Raji (cell line): ENCODE measurements around the gene ASF1B.

Experiments used
- POLR2A ChIP-seq: IDR thresholded peaks from 2 replicates; pipeline ENCODE4 v1.6.1; 2011; ENCODE audit warnings: low read depth, low read length, control low read depth; ENCODE audit not compliant: insufficient read depth

Gene ASF1B

DNA sequence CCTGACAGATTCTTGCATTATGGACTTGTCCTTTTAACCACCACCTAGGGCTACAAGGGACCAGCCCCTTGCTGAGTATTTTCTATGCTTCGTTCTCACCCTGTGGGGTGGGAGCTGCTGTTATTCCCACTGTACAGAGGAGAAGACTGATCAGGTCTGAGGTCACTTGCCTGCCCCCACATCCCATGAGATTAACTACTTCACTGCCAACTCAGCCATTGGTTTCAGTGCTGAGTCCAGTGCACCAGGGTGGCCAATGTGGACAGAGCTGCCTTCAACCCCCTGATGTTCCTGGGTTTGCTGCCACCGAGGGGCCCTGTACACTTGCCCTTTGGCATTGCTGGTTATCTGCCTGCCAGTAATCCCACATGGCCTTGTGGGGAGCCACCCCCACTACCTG is 25.7 kb downstream of the ASF1B start:
- TF ChIP-seq POLR2A = no peak

DNA sequence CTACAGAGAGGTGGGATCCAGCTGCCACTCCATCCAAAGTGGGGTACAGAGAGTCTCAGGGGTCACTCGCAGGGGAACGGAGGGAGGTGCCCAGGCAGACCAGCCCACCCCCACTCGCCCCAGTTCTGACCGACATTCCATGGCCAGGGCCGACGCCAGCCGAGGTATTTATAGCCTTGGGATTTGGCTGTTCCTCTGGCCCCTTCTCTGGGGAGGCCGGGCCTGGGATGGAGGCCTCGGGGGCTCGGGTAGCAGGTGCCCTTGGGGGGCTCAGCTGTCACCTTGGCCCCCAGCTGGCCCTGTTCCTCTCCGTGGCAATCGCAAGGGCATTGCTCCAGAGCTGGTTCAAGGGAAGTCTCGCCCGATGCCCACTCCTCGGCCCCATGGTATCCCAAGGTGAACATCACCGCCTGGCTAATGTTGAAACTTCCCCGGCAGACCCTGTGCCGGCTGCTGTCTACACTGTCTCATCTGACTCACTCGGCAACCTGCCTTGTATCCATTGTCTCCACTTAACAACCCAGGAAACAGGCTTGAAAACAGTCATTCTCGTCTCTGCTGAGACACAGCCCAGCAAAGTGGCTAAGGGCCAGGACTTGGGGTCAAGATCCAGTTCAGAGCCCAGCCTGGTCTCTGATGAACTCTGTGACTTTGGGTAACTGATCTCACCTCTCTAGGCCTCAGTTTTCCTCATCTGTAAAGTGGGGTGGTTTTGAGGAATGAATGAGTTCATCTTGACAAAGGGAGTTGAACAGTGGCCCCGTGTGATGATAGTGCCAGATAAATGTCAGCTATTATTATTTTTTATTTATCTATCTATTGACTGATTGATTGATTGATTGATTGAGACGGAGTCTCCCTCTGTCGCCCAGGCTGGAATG is 28.6 kb downstream of the ASF1B start:
- no peak for TF ChIP-seq POLR2A

DNA sequence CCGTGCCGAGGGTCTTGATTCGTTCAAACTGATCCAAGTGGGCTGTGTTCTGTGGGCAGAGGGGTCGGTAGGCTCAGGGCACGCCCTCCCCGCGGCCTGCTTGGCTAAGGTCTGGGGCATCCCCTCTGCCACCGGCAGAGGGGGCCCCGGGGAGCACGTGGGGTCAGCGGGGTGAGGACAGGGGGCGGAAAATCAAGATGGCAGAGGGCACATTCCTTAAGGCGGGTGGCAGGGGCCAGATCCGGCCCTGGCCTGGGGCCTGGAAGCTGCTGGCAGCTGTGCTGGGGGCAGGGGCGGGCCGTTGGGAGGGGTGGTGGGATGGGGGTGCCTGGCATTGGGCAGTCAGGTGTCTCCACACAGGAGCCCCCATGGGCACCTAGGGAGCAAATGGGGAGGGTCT is 29.5 kb downstream of the ASF1B start:
- no peak for TF ChIP-seq POLR2A

DNA sequence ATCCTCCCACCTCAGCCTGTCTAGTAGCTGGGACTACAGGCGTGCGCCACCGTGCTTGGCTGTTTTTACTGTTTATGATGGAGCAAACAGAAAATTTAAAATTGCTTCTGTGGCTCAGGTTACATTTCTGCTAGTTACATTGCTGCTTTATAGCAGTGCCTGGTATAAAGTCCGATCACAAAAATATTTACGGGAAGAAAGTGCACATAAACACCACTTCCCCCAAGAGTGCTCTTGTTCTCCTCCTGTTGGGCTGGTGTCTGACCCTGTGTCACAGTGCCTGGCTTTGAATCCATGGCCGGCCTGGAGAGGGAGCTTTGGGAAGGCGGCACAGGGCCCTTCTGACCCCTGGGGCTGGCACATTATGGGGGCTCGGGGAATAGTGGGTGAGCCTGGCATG is 30.7 kb downstream of the ASF1B start:
- TF ChIP-seq POLR2A = no peak

DNA sequence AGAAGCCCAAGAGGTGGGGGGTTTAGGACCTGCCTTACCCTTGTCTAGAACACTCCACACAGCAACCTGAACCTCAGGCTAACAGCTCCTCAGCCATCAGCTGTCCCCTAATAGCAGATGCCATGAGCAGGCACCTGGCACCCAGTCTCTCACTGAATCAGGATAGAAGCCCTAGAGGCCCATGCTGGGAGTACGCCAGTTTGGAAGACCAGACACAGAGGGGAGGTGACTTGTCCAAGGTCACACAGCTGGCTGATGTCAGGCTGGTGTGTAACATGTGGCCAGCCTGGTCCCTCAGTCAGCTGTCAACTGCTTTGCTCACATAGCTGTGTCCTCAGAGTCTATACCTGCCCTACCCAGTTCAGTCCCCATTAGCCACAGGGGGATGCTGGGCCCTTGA is 33.1 kb downstream of the ASF1B start:
- TF ChIP-seq POLR2A = no peak

DNA sequence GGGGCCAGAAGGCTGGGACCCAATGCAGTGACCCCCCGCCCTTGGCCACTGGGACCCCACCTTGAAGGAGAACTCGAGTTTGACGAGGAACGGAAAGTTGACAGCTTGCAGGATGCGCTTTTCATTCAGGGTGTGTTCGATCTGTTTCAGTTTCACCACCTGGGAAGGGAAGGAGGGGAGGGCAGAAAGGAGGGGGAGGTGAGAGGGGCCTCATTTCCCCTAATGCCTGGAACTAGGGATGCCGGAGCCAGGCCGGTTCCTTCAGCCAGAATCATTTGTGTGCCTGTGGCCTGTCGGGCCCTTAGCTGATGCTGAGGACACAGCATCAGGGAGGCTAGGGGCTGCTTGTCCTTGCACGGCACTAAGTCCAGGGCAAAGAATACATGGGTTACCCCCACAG is 33.6 kb downstream of the ASF1B start:
- TF ChIP-seq POLR2A = no peak

DNA sequence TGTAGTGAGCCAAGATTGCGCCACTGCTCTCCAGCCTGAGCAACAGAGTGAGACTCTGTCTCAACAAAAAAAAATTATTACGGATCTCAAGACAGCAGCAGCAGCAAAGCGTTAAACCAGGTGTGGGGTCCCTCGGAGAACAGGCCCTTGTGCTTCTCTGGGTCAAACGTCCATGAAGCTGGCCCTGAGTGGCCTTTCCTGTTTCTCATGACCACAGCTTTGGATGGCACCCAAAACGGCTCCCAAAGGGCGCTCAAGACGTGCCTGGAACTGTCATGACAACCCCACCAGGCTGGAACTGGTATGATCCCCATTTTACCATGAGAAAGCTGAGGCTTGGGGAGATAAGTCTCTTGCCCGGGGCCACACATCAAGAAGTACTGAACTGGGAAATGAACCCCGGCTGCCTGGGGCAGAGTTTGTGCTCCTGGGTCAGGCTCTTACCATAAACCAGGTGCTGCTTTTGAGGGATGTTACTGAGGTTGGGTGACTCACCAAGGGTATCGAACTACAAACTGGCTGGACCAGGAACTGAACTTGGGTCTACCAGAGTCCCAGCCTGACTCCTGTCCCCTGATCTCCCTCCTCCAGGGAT is 34.2 kb downstream of the ASF1B start:
- TF ChIP-seq POLR2A = no peak

DNA sequence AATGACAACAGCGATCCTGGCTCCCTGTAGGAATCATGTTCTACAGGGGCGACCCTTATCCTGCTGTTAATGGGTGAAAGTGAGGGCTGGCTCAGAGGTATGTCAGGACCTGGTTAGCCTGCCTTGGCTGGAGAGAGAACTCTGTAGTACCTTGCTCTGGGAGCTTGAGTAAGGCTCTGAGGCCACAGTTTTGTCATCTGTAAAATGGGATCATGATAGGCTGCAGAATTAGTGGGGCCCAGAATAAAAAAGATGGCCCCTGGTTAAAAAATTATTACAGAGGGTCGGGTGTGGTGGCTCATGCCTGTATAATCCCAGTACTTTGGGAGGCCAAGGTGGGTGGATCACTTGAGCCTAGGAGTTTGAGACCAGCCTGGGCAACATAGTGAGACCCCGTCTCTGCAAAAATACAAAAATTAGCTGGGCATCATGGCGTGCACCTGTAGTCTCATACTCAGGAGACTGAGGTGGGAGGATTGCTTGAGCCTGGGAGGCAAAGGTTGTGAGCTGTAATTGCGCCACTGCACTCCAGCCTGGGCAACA is 35.3 kb downstream of the ASF1B start:
- no peak for TF ChIP-seq POLR2A

DNA sequence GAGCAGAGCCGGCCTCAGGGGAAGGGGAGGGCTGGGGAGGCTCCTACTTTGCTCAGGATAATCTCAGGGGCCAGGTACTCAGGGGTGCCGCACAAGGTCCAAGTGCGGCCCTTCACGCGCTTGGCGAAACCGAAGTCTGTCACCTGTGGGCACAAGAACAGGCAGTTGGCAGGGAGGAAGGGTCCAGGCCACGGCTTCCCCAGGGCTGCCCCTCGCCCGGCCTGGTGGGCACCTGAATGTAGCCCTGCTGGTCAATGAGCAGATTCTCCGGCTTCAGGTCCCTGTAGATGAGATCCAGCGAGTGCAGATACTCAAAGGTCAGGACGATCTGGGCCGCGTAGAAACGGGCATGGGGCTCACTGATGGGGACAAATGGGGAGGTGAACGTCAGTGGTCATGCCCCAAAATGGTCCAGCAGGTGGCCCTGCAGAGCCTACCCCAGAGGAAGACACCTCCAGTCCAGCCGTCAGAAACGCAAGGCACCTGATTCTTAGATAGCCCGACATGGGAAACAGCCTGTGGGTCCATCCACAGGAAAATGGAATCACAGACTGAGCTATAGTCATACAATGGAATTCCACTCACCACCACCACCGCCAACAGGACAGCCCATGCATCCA is 38.7 kb downstream of the ASF1B start:
- TF ChIP-seq POLR2A = no peak

DNA sequence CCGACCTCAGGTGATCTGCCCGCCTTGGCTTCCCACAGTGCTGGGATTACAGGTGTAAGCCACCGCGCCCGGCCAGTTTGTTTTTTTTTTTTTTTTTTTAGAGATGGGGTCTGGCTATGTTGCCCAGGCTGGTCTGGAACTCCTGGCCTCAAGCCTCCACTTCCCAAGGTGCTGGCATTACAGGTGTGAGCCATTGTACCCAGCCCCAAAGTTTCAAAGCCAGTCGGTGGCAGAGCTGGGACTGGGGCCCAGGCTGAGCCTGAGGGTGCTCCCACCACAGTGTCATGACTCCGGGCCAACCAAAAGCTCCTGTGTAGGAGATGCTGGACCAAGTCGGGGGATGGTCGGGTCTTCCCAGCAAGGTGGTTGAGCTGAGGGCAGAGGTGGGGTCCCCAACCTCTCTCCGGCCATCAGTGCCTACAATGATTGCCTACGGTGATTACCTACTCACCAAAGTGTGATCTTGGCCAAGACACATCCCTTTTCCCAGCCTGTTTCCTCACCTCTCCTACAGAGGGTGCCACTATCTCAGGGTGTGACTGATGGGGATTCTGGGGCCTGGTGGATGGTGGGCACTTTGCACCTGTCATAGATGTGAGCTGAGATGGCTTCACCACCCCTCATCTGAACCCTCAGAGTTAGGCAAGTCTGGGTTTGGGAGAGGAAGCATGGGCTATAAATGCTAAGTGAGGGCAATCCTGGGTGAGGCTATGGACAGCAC is 40.0 kb downstream of the ASF1B start:
- TF ChIP-seq POLR2A = no peak

DNA sequence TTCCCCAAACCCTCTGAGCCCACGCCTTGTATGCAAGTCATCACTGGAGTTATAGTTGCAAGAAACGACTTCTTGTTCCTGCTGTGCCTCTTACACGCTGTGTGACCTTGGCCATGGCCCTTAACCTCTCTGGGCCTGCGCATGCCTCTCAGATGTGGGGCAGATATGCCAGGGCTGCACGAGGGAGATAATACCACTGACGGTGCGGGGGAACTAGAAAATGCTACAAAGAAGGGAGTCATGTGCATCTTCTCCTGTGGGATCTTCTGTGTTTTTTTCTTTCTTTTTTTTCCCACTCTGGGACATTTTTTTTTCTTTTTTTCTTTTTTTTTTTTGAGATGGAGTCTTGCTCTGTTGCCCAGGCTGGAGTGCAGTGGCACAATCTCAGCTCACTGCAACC is 41.5 kb downstream of the ASF1B start:
- TF ChIP-seq POLR2A = no peak

DNA sequence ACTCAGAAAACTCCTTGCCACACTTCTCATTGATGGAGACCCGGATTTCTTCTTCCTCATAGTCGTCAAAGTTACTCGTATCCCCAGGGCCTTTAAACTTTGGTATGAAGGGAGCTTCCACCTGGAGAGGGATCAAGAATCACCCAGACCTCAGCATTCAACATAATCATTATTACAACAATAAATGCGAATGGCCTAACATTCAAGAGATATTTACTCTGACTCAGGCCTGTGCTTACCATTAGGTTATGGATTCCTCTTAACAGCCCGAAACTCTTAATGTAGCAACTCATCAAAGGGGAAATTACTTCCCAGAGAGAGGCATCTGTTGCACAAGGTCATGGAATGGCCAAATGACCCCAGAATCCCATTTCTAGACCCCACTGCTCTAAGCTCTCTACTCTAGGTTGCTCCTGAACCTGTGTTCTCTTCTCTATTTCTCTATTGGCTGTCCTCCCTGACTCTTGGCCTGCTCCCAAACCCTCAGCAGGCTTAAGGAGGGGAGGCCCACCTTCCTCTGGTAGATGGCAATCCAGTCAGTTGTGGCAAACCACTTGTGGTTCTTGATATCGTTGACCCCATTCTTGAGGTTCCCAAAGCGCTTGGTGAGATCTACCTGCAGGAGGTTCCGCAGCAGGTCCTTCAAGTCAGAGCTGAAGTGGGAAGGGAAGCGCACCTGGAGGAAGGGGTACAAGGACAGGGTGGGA is 43.1 kb downstream of the ASF1B start:
- TF ChIP-seq POLR2A = no peak

DNA sequence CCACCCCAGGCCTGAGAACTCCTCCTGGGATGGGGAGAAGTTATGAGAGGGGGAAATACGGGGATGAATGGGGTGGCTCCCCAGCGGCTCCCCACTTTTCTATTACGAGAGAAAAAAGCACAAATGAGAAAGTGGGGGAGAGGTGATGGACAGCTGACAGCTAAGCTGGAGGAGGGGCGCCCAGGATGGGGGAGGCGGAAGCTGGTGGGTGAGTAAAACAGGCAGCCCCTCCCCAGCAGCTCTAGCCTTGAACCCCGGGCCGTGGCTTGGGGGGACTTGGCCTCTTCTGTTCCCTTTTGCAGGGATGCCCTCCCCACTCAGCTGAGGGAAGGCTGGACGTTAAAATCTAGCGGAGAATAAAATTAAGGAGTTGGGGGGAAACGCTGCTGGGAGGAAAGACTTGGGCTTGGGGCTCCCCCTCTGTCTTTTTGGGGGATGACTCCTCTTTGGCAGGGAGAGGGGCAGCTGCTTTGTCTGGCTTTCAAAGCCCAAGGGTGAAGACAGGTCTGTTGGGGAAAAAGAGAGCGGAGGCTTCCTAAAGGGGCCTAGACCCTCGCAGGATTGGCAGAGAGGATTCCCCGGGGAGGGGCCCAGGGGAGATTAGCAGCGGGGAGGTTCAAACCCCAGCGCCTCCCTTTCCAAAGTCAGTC is 44.5 kb downstream of the ASF1B start:
- TF ChIP-seq POLR2A = peak; percentile 8; the same call in 1 of the 2 replicates

DNA sequence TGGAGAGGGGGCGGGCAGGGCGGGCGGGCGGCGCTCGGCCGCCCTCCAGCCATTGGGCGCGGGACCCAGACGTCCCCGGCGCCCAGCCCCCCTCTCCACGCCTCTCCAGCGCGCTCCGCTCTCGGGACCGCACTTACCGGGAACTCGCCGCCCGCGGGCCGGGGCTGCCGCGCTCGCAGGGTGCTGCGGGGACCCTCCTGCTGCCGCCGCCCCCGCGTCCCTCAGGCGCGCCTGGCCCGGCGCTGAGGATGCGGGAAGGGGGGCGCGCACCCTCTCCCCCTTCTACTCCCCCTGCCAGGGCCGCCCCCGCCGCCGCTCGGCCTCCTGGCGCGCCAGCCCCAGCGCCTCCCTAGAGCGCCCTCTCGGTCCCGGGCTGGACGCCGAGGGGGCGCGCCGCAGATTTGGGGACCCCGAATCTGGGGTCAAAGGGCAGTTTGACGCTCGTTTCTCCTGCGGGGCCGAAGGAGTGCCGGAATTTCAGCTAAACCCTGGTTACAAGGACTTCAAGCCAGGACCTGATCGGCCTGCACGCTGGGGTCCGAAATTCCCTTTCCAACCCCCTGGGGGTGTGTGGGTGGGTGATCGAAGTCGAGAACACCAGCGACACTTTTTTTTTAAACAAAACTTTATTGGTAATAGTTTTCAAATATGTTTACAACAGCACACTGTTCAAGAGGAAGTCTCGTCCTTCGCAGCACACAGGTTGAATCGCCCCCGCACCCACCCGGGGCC is 45.1 kb downstream of the ASF1B start:
- TF ChIP-seq POLR2A = peak; percentile 72

DNA sequence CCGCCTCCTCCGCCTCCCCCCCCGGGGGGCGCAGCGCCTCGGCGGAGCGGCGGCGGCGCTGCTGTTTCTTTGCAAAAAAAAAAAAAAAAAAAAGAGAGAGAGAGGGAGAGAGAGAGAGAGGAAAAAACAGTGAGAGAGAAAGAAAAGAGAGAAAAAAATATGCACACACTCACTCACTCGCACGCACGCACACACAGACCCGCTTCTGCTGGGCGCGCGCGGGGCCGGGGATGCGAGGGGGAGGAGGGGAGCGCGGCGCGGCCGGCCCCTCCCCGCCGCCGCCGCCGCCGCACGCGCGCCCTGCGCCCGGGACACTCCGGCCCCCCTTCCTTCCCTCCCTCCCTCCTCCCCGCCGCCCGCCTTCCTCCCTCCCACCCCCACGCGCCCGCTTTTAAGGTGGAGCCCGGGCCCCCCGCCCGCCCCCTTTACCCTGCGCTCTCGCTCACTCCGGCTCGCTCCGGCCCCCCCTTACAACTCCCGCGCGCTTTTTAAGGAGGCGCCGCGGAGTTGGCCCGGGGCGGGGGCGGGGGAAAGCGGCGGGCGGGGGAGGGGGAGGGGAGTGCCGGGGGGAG is 45.8 kb downstream of the ASF1B start, which contains the start of gene SAMD1:
Gene SAMD1, minus strand, starts transcription at position 243 of the 572 bp plus-strand sequence.
- TF ChIP-seq POLR2A = no peak
